Aorta (tissue), 5 donors: ENCODE results near the gene ARHGEF40. TPM values are rescaled to one million over a fixed set of nuclear protein-coding genes. Genes with fewer than 3 reads are reported as not detected.

Experiments
- ATAC-seq: fragments of 200-7000 bp; cut with Tn5 transposase; one replicate; pipeline ENCODE4 v1.9.1; 2022; ENCODE audit warnings: moderate library complexity; ENCODE audit not compliant: low FRiP score
- DNase-seq, 2 donors: peaks; one replicate each; pipeline ENCODE4 v3.0.0-alpha.2; 2020
- H3K27ac ChIP-seq, 2 donors: one replicate each; pipeline ENCODE4 v1.5.1; 2013; ENCODE audit warnings: low read length in 2 of 2, mild to moderate bottlenecking in 2 of 2, moderate library complexity in 2 of 2, control low read depth in 1 of 2, inconsistent platforms in 1 of 2, low read depth in 1 of 2
- H3K27me3 ChIP-seq, 2 donors: one replicate each; pipeline ENCODE4 v1.6.1; 2013; ENCODE audit warnings: control low read depth in 1 of 2, low read length in 1 of 2, mild to moderate bottlenecking in 1 of 2, moderate library complexity in 1 of 2; ENCODE audit not compliant: insufficient read depth in 2 of 2, control insufficient read depth in 1 of 2
- H3K36me3 ChIP-seq, 2 donors: one replicate each; pipeline ENCODE4 v1.6.1; 2013; ENCODE audit warnings: control low read depth in 1 of 2, low read length in 1 of 2, mild to moderate bottlenecking in 1 of 2; ENCODE audit not compliant: insufficient read depth in 2 of 2, control insufficient read depth in 1 of 2
- H3K4me1 ChIP-seq, 2 donors: one replicate each; pipeline ENCODE4 v1.6.1; 2013; ENCODE audit warnings: low read length in 2 of 2, control low read depth in 1 of 2, mild to moderate bottlenecking in 1 of 2, moderate library complexity in 1 of 2; ENCODE audit not compliant: insufficient read depth in 2 of 2, control insufficient read depth in 1 of 2
- H3K4me3 ChIP-seq, 2 donors: one replicate each; pipeline ENCODE4 v1.5.1; 2013; ENCODE audit warnings: low read length in 2 of 2, control low read depth in 1 of 2, mild to moderate bottlenecking in 1 of 2
- H3K9me3 ChIP-seq: one replicate; pipeline ENCODE4 v1.6.1; 2013; ENCODE audit warnings: mild to moderate bottlenecking, low read length; ENCODE audit not compliant: control insufficient read depth
- WGBS, 2 donors: extraction: QIAGEN DNeasy Blood & Tissue Kit; methylation state at CpG; one replicate each; pipeline ENCODE4 v1.1.7; 2013; 5-methylcytosine and 5-hydroxymethylcytosine counted together
- intact Hi-C, 2 donors: fragments of 100-400 bp; cut with DNase I; formaldehyde crosslinking; loops; one replicate each; pipeline versions ENCODE4 v1.14.2 to v1.15.0; 2022
- long read RNA-seq, 2 donors: library from polyadenylated mRNA; unstranded; transcript quantifications; one replicate each; pipeline ENCODE4 v2.0.0, GENCODE V29; 2020 to 2021
- polyA plus RNA-seq, 2 donors: library from polyadenylated mRNA; stranded (reverse); fragments of 200-250 nt; gene quantifications; one replicate each; pipeline ENCODE4 v1.2.3, GENCODE V29; 2013
- total RNA-seq, 2 donors: library from RNA; stranded (reverse); fragmentation: NEBNext Ultra II Directional; extraction: Animal tissue kit (Norgen Biotek cat#: 25700); gene quantifications; one replicate each; pipeline ENCODE4 v1.2.1, GENCODE V29; 2021
- donor health status: healthy with polysubstance abuse.
- donor health status: Bipolar disorder and iron deficiency.
- donor health status: DM: no; HTN: no; CAD: no.
- donor health status: DM: no; HTN: no; CAD: no.
- donor health status: DM: yes; HTN: yes; CAD: no.

Gene ARHGEF40
- total RNA-seq (10 to 100 TPM; 40.5 to 68.3 TPM), polyA plus RNA-seq (10 to 100 TPM in 1 of 2 donors, 1 to 10 TPM in 1; 5.4 to 24.3 TPM)
- long read RNA-seq, donor 1, partial matches to known transcripts, result 31 of 40 reads
- long read RNA-seq, donor 1, other reads (novel, unspliced or antisense), result 9 of 40 reads
- long read RNA-seq, donor 2, full-length matches to known transcripts, result 10 of 51 reads
- long read RNA-seq, donor 2, partial matches to known transcripts, result 26 of 51 reads
- long read RNA-seq, donor 2, other reads (novel, unspliced or antisense), result 15 of 51 reads

GRCh38 chr14:21070083-21070609 lies at the start of gene ARHGEF40:
Gene ARHGEF40 (plus strand): TSS chr14:21070304. CDS start chr14:21070397, 93 bp downstream.
- H3K36me3 ChIP-seq, result no peaks in the 10 kb centered on the region
- no peaks in the 10 kb centered on the region for H3K9me3 ChIP-seq
- H3K4me1 ChIP-seq, result no peaks in the 10 kb centered on the region
- no peaks in the 10 kb centered on the region for H3K27me3 ChIP-seq
- intact Hi-C loops, result loop anchor here in 1 of 2 donors (1.0 to 10.0 kb wide), 2 partner anchors 34 to 315 kb away; partner anchors contain the start of gene SUPT16H
- H3K4me3 ChIP-seq, result peak within 1 kb of the TSS; percentile 51 to 63
- H3K27ac ChIP-seq, result peak within 1 kb of the TSS in 1 of 2 donors; percentile 49
- DNase-seq, result peak; percentile 75 to 91
- 0% methylated on average over 4 to 63 of the region's 63 CpGs for WGBS, 2 donors
- peak; percentile 81 for ATAC-seq

DNA sequence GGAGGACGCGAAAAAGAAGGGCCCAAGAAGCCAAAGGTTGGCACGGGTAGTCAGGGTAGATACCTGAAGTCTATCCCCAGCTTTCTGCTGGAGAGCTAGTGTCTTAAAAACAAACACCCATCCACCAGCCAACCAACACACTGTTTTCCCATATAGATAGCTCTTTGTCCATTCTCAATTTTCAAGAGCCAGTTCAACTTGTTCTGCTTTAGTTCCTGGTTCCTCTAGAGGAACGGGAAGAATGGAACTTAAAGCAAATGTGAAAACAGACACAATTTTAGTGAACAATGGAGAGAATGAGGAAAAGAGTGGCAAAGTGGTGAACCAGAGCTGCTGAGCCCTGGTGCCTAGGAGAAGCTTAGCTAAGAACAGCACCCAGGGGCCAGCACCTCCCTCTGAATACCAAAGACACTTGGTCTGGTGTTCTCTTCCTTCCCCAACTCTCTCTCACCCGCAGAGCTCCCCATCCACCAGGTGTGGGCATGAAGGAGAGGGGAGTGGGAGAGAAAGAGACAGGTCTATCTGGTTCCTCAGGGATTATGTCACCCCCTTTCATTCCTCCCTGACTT lies 49.0 kb upstream of the ARHGEF40 start:
- H3K4me1 ChIP-seq, result no peaks in the 10 kb centered on the region
- H3K27me3 ChIP-seq, result no peaks in the 10 kb centered on the region
- intact Hi-C loops, result no loop called here
- peaks cover 0 to 5% of the 10 kb centered on the region in 2 donors for H3K36me3 ChIP-seq
- ATAC-seq (no peak), DNase-seq (no peak)
- H3K9me3 ChIP-seq, result no peaks in the 10 kb centered on the region
- no peak overlapping the region for H3K4me3 ChIP-seq
- no peak overlapping the region for H3K27ac ChIP-seq
- WGBS, 2 donors, result 87 to 90% methylated on average over 5 of the region's 5 CpGs

DNA sequence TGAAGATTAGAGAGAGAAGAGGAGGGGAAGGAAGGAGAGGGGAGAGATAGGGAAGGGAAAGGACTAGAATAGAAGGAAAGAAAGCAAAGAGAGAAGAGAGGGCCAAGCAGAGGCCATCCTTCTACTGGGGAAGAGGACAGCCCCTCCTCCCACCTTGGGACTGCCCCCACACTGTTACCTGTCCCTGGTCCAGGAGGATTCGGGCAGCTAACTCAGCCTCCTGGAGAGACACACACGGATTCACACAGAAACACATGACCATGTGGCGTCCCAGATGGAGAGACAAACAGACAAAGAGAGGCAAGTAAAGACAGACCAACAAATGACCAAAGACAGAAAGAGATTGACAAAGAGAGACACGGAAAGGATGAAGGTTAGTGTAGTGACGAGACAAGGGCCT lies 47.4 kb upstream of the ARHGEF40 start:
- Histone ChIP-seq H3K9me3 (no peaks in the 10 kb centered on the region), H3K27me3 (no peaks in the 10 kb centered on the region), H3K27ac (no peak overlapping the region), H3K4me1 (peaks cover 0 to 3% of the 10 kb centered on the region in 2 donors), H3K36me3 (peaks cover 0 to 5% of the 10 kb centered on the region in 2 donors), H3K4me3 (no peak overlapping the region)
- 82 to 83% methylated on average over 5 of the region's 5 CpGs for WGBS, 2 donors
- ATAC-seq (no peak), DNase-seq (no peak)
- intact Hi-C loops, result no loop called here

DNA sequence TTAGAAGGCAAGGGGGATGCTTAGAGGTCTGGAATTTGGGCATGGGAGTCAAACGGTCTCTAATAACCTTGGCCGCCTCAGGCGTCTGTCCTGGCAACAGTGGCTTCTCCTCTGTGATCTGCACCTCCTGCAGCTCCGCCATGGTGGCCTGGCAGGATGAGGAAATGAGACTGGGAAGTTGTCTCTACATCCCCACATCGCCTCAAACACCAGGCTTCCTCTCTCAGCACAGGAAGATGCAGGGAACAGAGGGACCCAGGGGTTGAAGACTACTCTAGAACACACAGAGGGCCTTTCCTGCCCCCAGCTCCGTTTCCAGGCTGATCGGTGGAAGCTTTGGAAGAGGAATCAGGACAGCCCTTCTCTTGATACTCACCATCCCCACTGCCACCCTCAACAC lies 46.9 kb upstream of the ARHGEF40 start:
- H3K9me3 ChIP-seq, result no peaks in the 10 kb centered on the region

DNA sequence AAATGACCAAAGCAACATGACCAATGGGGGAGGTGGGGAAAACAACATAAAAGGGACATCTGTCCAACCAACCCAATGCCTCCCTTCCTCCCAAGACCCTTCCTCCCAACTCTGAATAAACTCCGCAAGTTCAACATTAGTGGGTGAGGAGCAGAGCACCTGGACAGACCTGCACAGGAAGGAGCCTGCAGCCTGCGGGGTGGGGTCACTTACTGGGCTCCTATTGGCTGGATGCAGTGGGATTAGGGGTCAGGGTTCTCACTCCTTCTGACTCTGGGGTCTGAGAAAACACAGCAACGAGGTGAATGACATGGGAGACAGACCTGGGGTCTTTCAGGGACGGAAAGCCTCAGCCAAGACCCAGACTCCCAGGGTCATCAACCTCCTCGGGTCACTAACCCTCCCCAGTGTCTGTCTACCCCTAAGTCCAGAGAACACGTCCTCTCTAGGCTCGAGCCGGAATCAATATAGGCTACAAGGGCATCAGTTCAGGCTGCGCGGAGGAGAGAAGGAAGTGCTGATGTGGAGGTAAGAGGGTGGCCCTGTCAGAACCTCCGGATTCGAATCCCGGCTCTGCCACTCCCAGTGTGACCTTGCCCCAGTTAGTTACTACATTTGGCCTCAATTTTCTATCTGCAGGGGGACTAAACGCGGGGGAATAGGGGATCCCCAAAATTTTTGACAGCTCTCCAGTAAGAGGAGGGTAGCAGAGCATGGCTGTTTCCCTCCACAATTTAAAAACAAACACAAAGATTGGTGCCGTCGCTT lies 46.1 kb upstream of the ARHGEF40 start:
- WGBS, 2 donors, result 32 to 38% methylated on average over 17 of the region's 17 CpGs
- no peak for DNase-seq

More for the DNA sequence above, 46.9 kb upstream of the ARHGEF40 start:
- H3K27ac ChIP-seq, result no peak overlapping the region
- ATAC-seq (no peak), DNase-seq (peak in 1 of 2 donors; percentile 64)
- no peaks in the 10 kb centered on the region for H3K27me3 ChIP-seq
- H3K4me1 ChIP-seq, result peaks cover 0 to 3% of the 10 kb centered on the region in 2 donors
- intact Hi-C loops, result no loop called here
- no peak overlapping the region for H3K4me3 ChIP-seq
- 66 to 76% methylated on average over 7 of the region's 7 CpGs for WGBS, 2 donors
- H3K36me3 ChIP-seq, result peaks cover 0 to 5% of the 10 kb centered on the region in 2 donors

DNA sequence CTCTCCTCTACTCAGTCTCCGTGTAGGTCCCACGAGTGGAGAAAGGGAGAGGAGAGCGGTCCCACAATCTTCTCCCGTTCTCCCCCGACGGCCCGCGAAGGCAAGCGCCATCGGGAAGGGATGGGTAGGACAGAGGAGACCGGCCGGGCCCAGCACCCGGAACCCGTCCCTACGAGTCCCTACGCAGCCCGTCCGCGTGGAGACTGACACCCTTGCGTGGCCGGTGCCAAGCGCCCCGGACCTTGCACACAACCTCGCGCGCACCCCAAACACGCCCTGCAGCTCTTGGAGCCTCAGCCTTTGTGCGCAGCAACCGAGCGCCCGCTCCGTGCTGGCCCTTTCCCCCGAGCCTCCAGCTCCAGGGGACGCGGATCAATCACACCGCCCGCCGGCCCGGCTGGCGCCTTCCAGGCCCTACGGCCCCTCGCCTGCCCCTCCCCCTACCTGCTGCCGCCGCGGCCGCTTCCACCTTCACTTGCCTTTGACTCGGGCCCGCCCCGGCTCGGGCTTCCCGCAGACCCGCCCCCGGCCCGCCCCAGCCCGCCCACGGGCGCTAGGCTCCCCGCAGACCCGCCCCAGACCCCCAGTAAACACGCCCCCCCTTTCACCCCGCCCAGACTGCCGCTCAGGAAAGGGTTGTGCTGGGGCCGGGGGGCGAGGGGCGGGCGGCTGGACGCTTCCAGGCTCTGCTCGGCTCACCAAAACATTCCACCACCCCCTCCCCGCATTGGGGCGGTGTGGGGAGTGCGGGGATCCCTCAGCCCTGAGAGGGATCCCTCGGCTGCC lies 45.3 kb upstream of the ARHGEF40 start, which contains the start of gene NDRG2:
TSS of gene NDRG2 (minus strand) at position 477 of the 786 bp plus-strand sequence. CDS start 1,746 bp downstream, outside the sequence.
- Histone ChIP-seq H3K9me3 (no peaks in the 10 kb centered on the region), H3K36me3 (peaks cover 0 to 2% of the 10 kb centered on the region in 2 donors), H3K27ac (peak within 1 kb of the TSS; percentile 62 to 91), H3K4me3 (peak within 1 kb of the TSS; percentile 42 to 63), H3K27me3 (no peaks in the 10 kb centered on the region), H3K4me1 (peaks cover 0 to 3% of the 10 kb centered on the region in 2 donors)
- peak; percentile 83 to 89 for DNase-seq
- 1% methylated on average over 49 to 72 of the region's 72 CpGs for whole genome bisulfite sequencing, 2 donors
- intact Hi-C loops, result loop anchor here in 1 of 2 donors (5.0 kb wide), 1 partner anchor 68 kb away; no protein-coding TSS in a partner anchor
- ATAC-seq, result peak; percentile 90

More for the DNA sequence above, 46.1 kb upstream of the ARHGEF40 start:
- peak overlapping the region in 1 of 2 donors; percentile 49 for H3K27ac ChIP-seq
- no peaks in the 10 kb centered on the region for H3K27me3 ChIP-seq
- peak overlapping the region; percentile 42 to 63 for H3K4me3 ChIP-seq
- no peaks in the 10 kb centered on the region for H3K9me3 ChIP-seq
- peaks cover 0 to 3% of the 10 kb centered on the region in 2 donors for H3K4me1 ChIP-seq
- ATAC-seq, result no peak
- H3K36me3 ChIP-seq, result peaks cover 0 to 5% of the 10 kb centered on the region in 2 donors
- intact Hi-C loops, result no loop called here

GRCh38 chr14:21025371-21026273 lies 44.5 kb upstream of the ARHGEF40 start:
- WGBS, 2 donors, result 3% methylated on average over 53 to 58 of the region's 58 CpGs
- intact Hi-C loops, result loop anchor here in 1 of 2 donors (5.0 kb wide), 1 partner anchor 67 kb away; no protein-coding TSS in a partner anchor
- Histone ChIP-seq H3K27ac (peak overlapping the region; percentile 62 to 91), H3K4me3 (peak overlapping the region; percentile 42 to 63), H3K4me1 (peaks cover 0 to 3% of the 10 kb centered on the region in 2 donors), H3K27me3 (no peaks in the 10 kb centered on the region), H3K36me3 (peaks cover 0 to 2% of the 10 kb centered on the region in 2 donors), H3K9me3 (no peaks in the 10 kb centered on the region)
- peak; percentile 60 to 82 for DNase-seq
- peak; percentile 79 for ATAC-seq
